Activated CD4-positive, alpha-beta T cell treated with anti-CD3 and anti-CD28 coated beads, Interleukin-2, Interleukin-6, amounts not matched to agents 100 ng/mL and 50 ng/mL, durations not matched to agents 16 hours and 8 hours (primary cell): ENCODE results near the gene TEX264.

Source experiments
- DNase-seq: peaks from one replicate; pipeline ENCODE4 v3.0.0-alpha.2; 2020

TEX264 gene

GRCh38 chr3:51702156-51702555, 31.1 kb downstream of the TEX264 start:
- no peak for DNase-seq

GRCh38 chr3:51703068-51703760, 32.2 kb downstream of the TEX264 start:
- DNase-seq = no peak

- DNase-seq = no peak
Measured at GRCh38 chr3:51703761-51704510, 32.9 kb downstream of the TEX264 start.

GRCh38 chr3:51704511-51704950, 33.5 kb downstream of the TEX264 start:
- DNase-seq = no peak

GRCh38 chr3:51705276-51706020, 34.4 kb downstream of the TEX264 start:
- DNase-seq = no peak

- DNase-seq = no peak
Measured at GRCh38 chr3:51706021-51706485, 35.0 kb downstream of the TEX264 start.

GRCh38 chr3:51706788-51707731, 36.0 kb downstream of the TEX264 start, which contains the start of gene GRM2:
Gene GRM2, plus strand, starts transcription at chr3:51707068. Its CDS starts 1,916 bp downstream, at chr3:51708984.
- DNase-seq = no peak

- no peak for DNase-seq
Measured at GRCh38 chr3:51708216-51708845, 37.3 kb downstream of the TEX264 start.

- DNase-seq = no peak
Measured at GRCh38 chr3:51709004-51709420, 38.0 kb downstream of the TEX264 start.

GRCh38 chr3:51709675-51710074, 38.6 kb downstream of the TEX264 start:
- no peak for DNase-seq

GRCh38 chr3:51710631-51711351, 39.7 kb downstream of the TEX264 start:
- DNase-seq = no peak

GRCh38 chr3:51711352-51712037, 40.4 kb downstream of the TEX264 start:
- no peak for DNase-seq

- DNase-seq = no peak
Measured at GRCh38 chr3:51712038-51712420, 41.0 kb downstream of the TEX264 start.

GRCh38 chr3:51712511-51712931, 41.5 kb downstream of the TEX264 start:
- DNase-seq = no peak

- DNase-seq = no peak
Measured at GRCh38 chr3:51712963-51713362, 41.9 kb downstream of the TEX264 start.

GRCh38 chr3:51715231-51715976, 44.4 kb downstream of the TEX264 start:
- no peak for DNase-seq

GRCh38 chr3:51715977-51716294, 44.9 kb downstream of the TEX264 start:
- no peak for DNase-seq

GRCh38 chr3:51716805-51717204, 45.8 kb downstream of the TEX264 start:
- DNase-seq = no peak

GRCh38 chr3:51717446-51717845, 46.4 kb downstream of the TEX264 start:
- no peak for DNase-seq

GRCh38 chr3:51717947-51718346, 46.9 kb downstream of the TEX264 start:
- no peak for DNase-seq
